Psoas muscle (tissue), 8 donors: Measurements from ENCODE around the gene CELF1. TPM values are rescaled to one million over a fixed set of nuclear protein-coding genes. Genes with fewer than 3 reads are reported as not detected.
"Not testable (repeated sequence)": the region's sequence is repeated elsewhere in the genome, so short reads cannot be mapped to it uniquely, and the experiment has no call there.

Experiments used
- ATAC-seq, 4 donors: fragments of 200-7000 bp; cut with Tn5 transposase; one replicate each; pipeline ENCODE4 v1.9.1; 2020; ENCODE audit warnings: moderate library complexity in 3 of 4, mild to moderate bottlenecking in 2 of 4
- DNase-seq, 2 donors: peaks; one replicate each; pipeline ENCODE4 v3.0.0-alpha.2; 2020
- H3K27ac ChIP-seq: fragments of 200-600 bp; one replicate; pipeline ENCODE4 v1.8.0; 2022
- H3K27me3 ChIP-seq, 3 donors: fragments of 200-600 bp in 1 of 3; one replicate each; pipeline versions ENCODE4 v1.6.1 to v1.8.0; 2013 to 2022; ENCODE audit warnings: low read length in 2 of 3, mild to moderate bottlenecking in 2 of 3, moderate library complexity in 1 of 3; ENCODE audit not compliant: insufficient read depth in 3 of 3
- H3K36me3 ChIP-seq, 2 donors: fragments of 200-600 bp in 1 of 2; one replicate each; pipeline versions ENCODE4 v1.6.1 to v1.8.0; 2013 to 2022; ENCODE audit warnings: low read depth in 1 of 2, mild to moderate bottlenecking in 1 of 2, moderate library complexity in 1 of 2; ENCODE audit not compliant: insufficient read depth in 1 of 2
- H3K4me1 ChIP-seq: fragments of 200-600 bp; one replicate; pipeline ENCODE4 v1.8.0; 2022
- H3K4me3 ChIP-seq: fragments of 200-600 bp; one replicate; pipeline ENCODE4 v1.8.0; 2022; ENCODE audit warnings: mild to moderate bottlenecking
- H3K9me3 ChIP-seq: fragments of 200-600 bp; one replicate; pipeline ENCODE4 v1.8.0; 2022
- CTCF ChIP-seq: fragments of 200-600 bp; IDR thresholded peaks from one replicate; pipeline ENCODE4 v1.8.0; 2022; ENCODE audit warnings: antibody characterized with exemption
- WGBS, 3 donors: extraction: QIAGEN DNeasy Blood & Tissue Kit; methylation state at CpG; one replicate each; pipeline versions ENCODE4 v1.1.6 to v1.1.7; 2013; 5-methylcytosine and 5-hydroxymethylcytosine counted together
- intact Hi-C, 2 donors: fragments of 100-400 bp; cut with DNase I; formaldehyde crosslinking; loops; one replicate each; pipeline versions ENCODE4 v1.11.0 to v1.14.2; 2022
- polyA plus RNA-seq, 3 donors: library from polyadenylated mRNA; stranded (reverse); fragments of 200-250 nt; gene quantifications; one replicate each; pipeline ENCODE4 v1.2.3, GENCODE V29; 2013
- total RNA-seq, 4 donors: library from RNA; stranded (reverse); fragmentation: NEBNext Ultra II Directional in 2 of 4; extraction: Animal tissue kit (Norgen Biotek cat#: 25700) in 2 of 4; gene quantifications; one replicate each; pipeline versions ENCODE4 v1.2.1 to v1.2.4, GENCODE V29; 2021 to 2023
- donor health status: healthy with polysubstance abuse.
- donor health status: DM: no; HTN: no; CAD: no; lungs with moderate emphysema.
- donor health status: Bipolar disorder and iron deficiency.
- donor health status: healthy.
- donor health status: DM: yes; HTN: yes; CAD: no.
- donor health status: DM: no; HTN: no; CAD: no.
- donor health status: DM: no; HTN: no; CAD: no.
- donor health status: DM: yes; HTN: yes; CAD: no.

CELF1 gene
- total and polyA plus RNA-seq, 7 donors = 40.1 to 193 (median 112) TPM

- no peaks in the 10 kb centered on the region for H3K27me3 ChIP-seq
- TF ChIP-seq CTCF = no peak
- peak overlapping the region; percentile 83 for H3K27ac ChIP-seq
- H3K36me3 ChIP-seq = peaks cover 0 to 30% of the 10 kb centered on the region in 2 donors
- peak overlapping the region; percentile 97 for H3K4me3 ChIP-seq
- H3K9me3 ChIP-seq = no peaks in the 10 kb centered on the region
- no peak for DNase-seq
- peaks cover 12% of the 10 kb centered on the region for H3K4me1 ChIP-seq
- intact Hi-C loops = no loop called here
- ATAC-seq = peak in 2 of 4 donors; percentile 16 to 20
- WGBS, 3 donors = 43 to 51% (median 45%) methylated on average over 17 of the region's 17 CpGs
These were observed 13.3 kb upstream of the CELF1 start for GRCh38 chr11:47566149-47566698.

GRCh38 chr11:47565340-47566148, 12.6 kb upstream of the CELF1 start, which contains the start of gene PTPMT1:
Gene PTPMT1 (plus strand): TSS chr11:47565599. CDS start chr11:47565623, 24 bp downstream.
- WGBS, 3 donors = 0 to 1% (median 1%) methylated on average over 53 to 86 of the region's 86 CpGs
- peak within 1 kb of the TSS; percentile 97 for H3K4me3 ChIP-seq
- no peaks in the 10 kb centered on the region for H3K27me3 ChIP-seq
- ATAC-seq (peak; percentile 90 to 95 (median 94)), DNase-seq (peak; percentile 83 to 86)
- peaks cover 0 to 23% of the 10 kb centered on the region in 2 donors for H3K36me3 ChIP-seq
- intact Hi-C loops = no loop called here
- H3K9me3 ChIP-seq = no peaks in the 10 kb centered on the region
- H3K4me1 ChIP-seq = peaks cover 16% of the 10 kb centered on the region
- no peak for TF ChIP-seq CTCF
- H3K27ac ChIP-seq = peak within 1 kb of the TSS; percentile 83

- H3K36me3 ChIP-seq = peaks cover 0 to 17% of the 10 kb centered on the region in 2 donors
- intact Hi-C loops = no loop called here
- no peak for TF ChIP-seq CTCF
- DNase-seq = no peak
- no peaks in the 10 kb centered on the region for H3K27me3 ChIP-seq
- ATAC-seq = peak; percentile 12 to 39 (median 16)
- no peaks in the 10 kb centered on the region for H3K9me3 ChIP-seq
- H3K4me1 ChIP-seq = peaks cover 21% of the 10 kb centered on the region
- peak overlapping the region; percentile 83 for H3K27ac ChIP-seq
- WGBS, 3 donors = 15 to 18% (median 15%) methylated on average over 10 to 11 of the region's 11 CpGs
- peak overlapping the region; percentile 97 for H3K4me3 ChIP-seq
These were observed 12.0 kb upstream of the CELF1 start for GRCh38 chr11:47564933-47565339.

- DNase-seq, H3K27me3 ChIP-seq, H3K9me3 ChIP-seq, intact Hi-C loops, ATAC-seq: not testable (repeated sequence)
- Histone ChIP-seq H3K4me1 (peaks cover 21% of the 10 kb centered on the region), H3K36me3 (peaks cover 0 to 11% of the 10 kb centered on the region in 2 donors), H3K4me3 (peak overlapping the region; percentile 97), H3K27ac (peak overlapping the region; percentile 83)
- WGBS, 3 donors = 94 to 97% (median 95%) methylated on average over 10 of the region's 10 CpGs
These were observed 11.4 kb upstream of the CELF1 start for GRCh38 chr11:47564366-47564765.

GRCh38 chr11:47562393-47562792, 9.5 kb upstream of the CELF1 start:
- H3K4me3 ChIP-seq, H3K36me3 ChIP-seq, H3K9me3 ChIP-seq, intact Hi-C loops, DNase-seq, ATAC-seq, H3K27ac ChIP-seq, H3K27me3 ChIP-seq: not testable (repeated sequence)
- WGBS, 3 donors = 96 to 98% (median 97%) methylated on average over 4 of the region's 4 CpGs
- peaks cover 21% of the 10 kb centered on the region for H3K4me1 ChIP-seq
